Measurements from ENCODE around the gene PTPN7.

GRCh38 chr1:202165267-202165941, 5.0 kb upstream of the PTPN7 start:
- TF ChIP-seq, protein P1, sequence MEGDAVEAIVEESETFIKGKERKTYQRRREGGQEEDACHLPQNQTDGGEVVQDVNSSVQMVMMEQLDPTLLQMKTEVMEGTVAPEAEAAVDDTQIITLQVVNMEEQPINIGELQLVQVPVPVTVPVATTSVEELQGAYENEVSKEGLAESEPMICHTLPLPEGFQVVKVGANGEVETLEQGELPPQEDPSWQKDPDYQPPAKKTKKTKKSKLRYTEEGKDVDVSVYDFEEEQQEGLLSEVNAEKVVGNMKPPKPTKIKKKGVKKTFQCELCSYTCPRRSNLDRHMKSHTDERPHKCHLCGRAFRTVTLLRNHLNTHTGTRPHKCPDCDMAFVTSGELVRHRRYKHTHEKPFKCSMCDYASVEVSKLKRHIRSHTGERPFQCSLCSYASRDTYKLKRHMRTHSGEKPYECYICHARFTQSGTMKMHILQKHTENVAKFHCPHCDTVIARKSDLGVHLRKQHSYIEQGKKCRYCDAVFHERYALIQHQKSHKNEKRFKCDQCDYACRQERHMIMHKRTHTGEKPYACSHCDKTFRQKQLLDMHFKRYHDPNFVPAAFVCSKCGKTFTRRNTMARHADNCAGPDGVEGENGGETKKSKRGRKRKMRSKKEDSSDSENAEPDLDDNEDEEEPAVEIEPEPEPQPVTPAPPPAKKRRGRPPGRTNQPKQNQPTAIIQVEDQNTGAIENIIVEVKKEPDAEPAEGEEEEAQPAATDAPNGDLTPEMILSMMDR (IDR thresholded peaks at IDR 0.05; ENCODE audit: extremely low read depth in 1 of 2, insufficient read depth in 1 of 2, low read depth in 1 of 2, low read length in 2 of 2): no peak
- TF ChIP-seq EZH2 (IDR thresholded peaks at IDR 0.05; ENCODE audit: borderline replicate concordance, low read depth, low read length, severe bottlenecking) (no peak), POLR2A (IDR thresholded peaks at IDR 0.05; ENCODE audit: low read depth, low read length) (no peak), JUN (IDR thresholded peaks at IDR 0.05; ENCODE audit: borderline replicate concordance, insufficient read depth, insufficient read length, low read depth) (no peak), MYC (IDR thresholded peaks at IDR 0.05; ENCODE audit: low read depth, low read length) (no peak), POLR2AphosphoS5 (IDR thresholded peaks at IDR 0.05; ENCODE audit: insufficient read depth, low read depth, low read length) (no peak), FOS (IDR thresholded peaks at IDR 0.05; ENCODE audit: borderline replicate concordance, insufficient read depth, low read length) (no peak)
- TF ChIP-seq, protein P2, sequence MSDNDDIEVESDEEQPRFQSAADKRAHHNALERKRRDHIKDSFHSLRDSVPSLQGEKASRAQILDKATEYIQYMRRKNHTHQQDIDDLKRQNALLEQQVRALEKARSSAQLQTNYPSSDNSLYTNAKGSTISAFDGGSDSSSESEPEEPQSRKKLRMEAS (IDR thresholded peaks at IDR 0.05; ENCODE audit: insufficient read depth, insufficient read length): no peak

Measured in endothelial cell of umbilical vein (primary cell).